Astrocyte (in vitro differentiated cells and primary cell): Measurements from ENCODE around the gene CDC42EP3.

Experiments
- EZH2 ChIP-seq: IDR thresholded peaks from 2 replicates; pipeline ENCODE4 v1.6.1; 2012; ENCODE audit warnings: mild to moderate bottlenecking, low read length, inconsistent platforms; ENCODE audit not compliant: insufficient read depth
- TF ChIP-seq, protein P1 (sequence below): IDR thresholded peaks from 2 replicates; pipeline ENCODE4 v1.5.1; 2011; ENCODE audit warnings: low read depth, mild to moderate bottlenecking, inconsistent platforms, low read length, moderate library complexity; ENCODE audit not compliant: insufficient read depth

GRCh38 chr2:37720533-37721200 is 49.2 kb upstream of the CDC42EP3 start:
- TF ChIP-seq, protein P1, sequence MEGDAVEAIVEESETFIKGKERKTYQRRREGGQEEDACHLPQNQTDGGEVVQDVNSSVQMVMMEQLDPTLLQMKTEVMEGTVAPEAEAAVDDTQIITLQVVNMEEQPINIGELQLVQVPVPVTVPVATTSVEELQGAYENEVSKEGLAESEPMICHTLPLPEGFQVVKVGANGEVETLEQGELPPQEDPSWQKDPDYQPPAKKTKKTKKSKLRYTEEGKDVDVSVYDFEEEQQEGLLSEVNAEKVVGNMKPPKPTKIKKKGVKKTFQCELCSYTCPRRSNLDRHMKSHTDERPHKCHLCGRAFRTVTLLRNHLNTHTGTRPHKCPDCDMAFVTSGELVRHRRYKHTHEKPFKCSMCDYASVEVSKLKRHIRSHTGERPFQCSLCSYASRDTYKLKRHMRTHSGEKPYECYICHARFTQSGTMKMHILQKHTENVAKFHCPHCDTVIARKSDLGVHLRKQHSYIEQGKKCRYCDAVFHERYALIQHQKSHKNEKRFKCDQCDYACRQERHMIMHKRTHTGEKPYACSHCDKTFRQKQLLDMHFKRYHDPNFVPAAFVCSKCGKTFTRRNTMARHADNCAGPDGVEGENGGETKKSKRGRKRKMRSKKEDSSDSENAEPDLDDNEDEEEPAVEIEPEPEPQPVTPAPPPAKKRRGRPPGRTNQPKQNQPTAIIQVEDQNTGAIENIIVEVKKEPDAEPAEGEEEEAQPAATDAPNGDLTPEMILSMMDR, result no peak
- no peak for TF ChIP-seq EZH2
